Common myeloid progenitor, CD34-positive (primary cell): ENCODE results near the gene NDFIP2.
"Not testable (repeated sequence)": the region's sequence is repeated elsewhere in the genome, so short reads cannot be mapped to it uniquely, and the experiment has no call there.

Experiments
- CTCF ChIA-PET: fragments of 350-600 bp; sonication (Branson Sonifier 250); formaldehyde crosslinking; loops from one replicate; lab custom pipeline; 2021; ENCODE audit warnings: antibody characterized with exemption; lab: Charles Lee
- POLR2A ChIA-PET: fragments of 350-600 bp; sonication (Branson Sonifier 250); formaldehyde crosslinking; loops from one replicate; lab custom pipeline; 2021; ENCODE audit warnings: antibody characterized with exemption; lab: Charles Lee
- DNase-seq, 3 donors: peaks; one replicate each; pipeline versions ENCODE4 v3.0.0 to v3.0.0-alpha.2; 2013
- H3K27ac ChIP-seq, 2 experiments: 1 replicate in 1 of 2; 2 replicates in 1 of 2; pipeline ENCODE4 v1.7.0; 2013; ENCODE audit warnings: inconsistent platforms in 2 of 2, low read length in 2 of 2, mild to moderate bottlenecking in 2 of 2, low read depth in 1 of 2, moderate library complexity in 1 of 2; ENCODE audit not compliant: severe bottlenecking in 2 of 2, insufficient read depth in 1 of 2, poor library complexity in 1 of 2
- H3K27me3 ChIP-seq, 5 experiments: replicated peaks in 2 of 5; 1 replicate in 3 of 5; 2 replicates in 2 of 5; pipeline versions ENCODE4 v1.6.1 to v1.7.0; 2013; ENCODE audit warnings: low read length in 4 of 5, mild to moderate bottlenecking in 2 of 5, moderate library complexity in 2 of 5, inconsistent platforms in 1 of 5; ENCODE audit not compliant: insufficient read depth in 5 of 5, control insufficient read depth in 4 of 5
- H3K36me3 ChIP-seq, 4 experiments: 1 replicate in 2 of 4; 2 replicates in 2 of 4; pipeline versions ENCODE4 v1.6.1 to v1.7.0; 2013; ENCODE audit warnings: low read length in 3 of 4, control low read depth in 1 of 4, mild to moderate bottlenecking in 1 of 4; ENCODE audit not compliant: control insufficient read depth in 4 of 4, insufficient read depth in 4 of 4
- H3K4me1 ChIP-seq, 4 experiments: 1 replicate in 3 of 4; 2 replicates in 1 of 4; pipeline versions ENCODE4 v1.6.1 to v1.7.1; 2013; ENCODE audit warnings: low read length in 3 of 4, mild to moderate bottlenecking in 3 of 4, control low read depth in 1 of 4, inconsistent platforms in 1 of 4, moderate library complexity in 1 of 4; ENCODE audit not compliant: control insufficient read depth in 4 of 4, insufficient read depth in 4 of 4; ENCODE audit errors: control extremely low read depth in 1 of 4
- H3K4me3 ChIP-seq, 7 experiments: 1 replicate in 4 of 7; 2 replicates in 3 of 7; pipeline versions ENCODE4 v1.5.1 to v1.7.0; 2013; ENCODE audit warnings: mild to moderate bottlenecking in 7 of 7, low read length in 6 of 7, moderate library complexity in 6 of 7, inconsistent platforms in 2 of 7, low read depth in 2 of 7, control low read depth in 1 of 7; ENCODE audit not compliant: insufficient read depth in 4 of 7, control insufficient read depth in 1 of 7; ENCODE audit errors: extremely low read depth in 1 of 7
- H3K9me3 ChIP-seq, 5 experiments: 1 replicate in 4 of 5; 2 replicates in 1 of 5; pipeline versions ENCODE4 v1.6.1 to v1.7.1; 2013; ENCODE audit warnings: low read length in 4 of 5, mild to moderate bottlenecking in 2 of 5, inconsistent platforms in 1 of 5, low read depth in 1 of 5, moderate library complexity in 1 of 5; ENCODE audit not compliant: control insufficient read depth in 4 of 5, insufficient read depth in 2 of 5; ENCODE audit errors: control extremely low read depth in 1 of 5
- WGBS: methylation state at CpG from one replicate; pipeline ENCODE4 v1.1.5; 2013; ENCODE audit not compliant: insufficient coverage; 5-methylcytosine and 5-hydroxymethylcytosine counted together

Gene NDFIP2

DNA sequence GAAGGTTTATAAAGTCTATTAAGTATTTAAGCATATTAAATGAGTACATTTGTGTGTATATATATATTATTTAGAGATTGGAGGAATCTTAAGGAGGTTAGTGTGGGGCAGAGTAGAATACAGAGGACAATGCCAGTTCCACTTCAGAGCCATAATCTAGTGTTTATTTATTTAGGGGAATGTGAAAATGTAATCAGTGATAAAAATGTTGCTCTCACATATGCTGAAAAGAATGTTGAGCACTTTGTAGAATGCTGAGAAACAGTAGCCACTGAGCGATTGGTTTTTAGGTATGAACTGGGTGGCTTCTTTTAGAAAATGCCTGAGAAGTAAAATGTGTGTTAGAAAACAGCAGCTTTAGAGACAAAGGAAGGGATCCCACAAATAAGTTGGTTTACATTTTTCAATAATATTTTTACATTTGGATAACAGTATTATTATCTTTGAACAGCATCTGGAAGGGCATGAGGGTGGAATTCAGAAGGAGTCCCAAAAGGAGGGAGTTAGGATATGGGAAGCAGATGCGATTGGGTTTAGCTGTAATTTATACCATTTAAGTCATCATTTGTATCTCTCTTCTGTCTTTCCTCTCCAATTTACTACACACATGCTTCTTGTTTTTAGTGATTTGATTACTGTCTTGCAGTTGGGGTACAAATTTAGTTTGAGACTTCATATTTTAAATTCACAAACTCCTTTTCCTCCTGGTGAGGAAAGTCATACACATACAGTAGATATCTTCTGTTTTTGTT, 68.6 kb downstream of the NDFIP2 start:
- DNase-seq: no peak
- Histone ChIP-seq H3K36me3 (no peaks in the 10 kb centered on the region), H3K27ac (no peak overlapping the region), H3K27me3 (no peaks in the 10 kb centered on the region), H3K4me3 (no peak overlapping the region), H3K9me3 (no peaks in the 10 kb centered on the region), H3K4me1 (no peaks in the 10 kb centered on the region)
- WGBS: 100% methylated on average over 1 of the region's 2 CpGs
- ChIA-PET POLR2A (no interaction called here), CTCF (interaction anchor here (1.0 kb wide), 1 partner anchor 10 kb away, joined by 3 read pairs; no protein-coding TSS in a partner anchor)

DNA sequence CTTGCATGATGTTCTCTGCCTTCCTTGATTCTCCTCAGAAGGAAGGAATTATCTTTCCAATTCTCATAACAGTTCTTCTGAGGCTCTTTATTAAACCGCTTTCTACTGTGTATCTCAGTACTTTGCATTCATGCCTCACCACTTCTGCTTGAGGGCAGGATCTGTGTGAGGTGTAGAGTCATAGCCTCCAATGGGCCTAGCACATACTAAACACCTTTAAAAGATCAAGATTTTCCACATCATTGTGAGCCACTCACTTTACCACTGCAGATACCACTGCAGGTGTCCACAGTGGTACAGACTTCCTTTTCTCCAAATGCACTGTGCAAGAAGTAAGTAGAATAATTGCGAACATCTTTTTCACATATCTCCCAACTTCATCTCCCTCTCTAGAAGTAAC, 76.7 kb downstream of the NDFIP2 start:
- WGBS: no CpG with 5 or more reads among the region's 2 CpGs
- CTCF ChIA-PET: no interaction called here

DNA sequence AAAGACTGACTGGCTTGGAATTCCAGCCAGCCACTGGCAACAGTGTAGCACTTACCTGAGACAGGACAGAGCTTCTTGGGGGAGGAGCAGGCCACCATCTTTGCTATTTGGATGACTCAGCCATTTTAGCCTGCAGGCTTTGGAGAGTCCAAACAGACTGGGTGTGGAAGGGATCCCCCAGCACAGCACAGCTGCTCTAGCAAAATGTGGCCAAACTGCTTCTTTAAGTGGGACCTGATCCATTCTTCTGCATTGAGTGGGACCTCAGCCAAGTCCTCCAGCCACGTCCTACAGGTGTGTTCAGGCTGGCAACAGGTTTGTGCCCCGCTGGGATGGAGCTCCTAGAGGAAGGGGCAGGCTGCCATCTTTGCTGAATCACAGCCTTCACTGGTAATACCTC, 80.0 kb downstream of the NDFIP2 start:
- Histone ChIP-seq H3K4me1 (no peaks in the 10 kb centered on the region), H3K4me3 (no peak overlapping the region), H3K36me3 (no peaks in the 10 kb centered on the region), H3K27ac (no peak overlapping the region), H3K27me3 (no peaks in the 10 kb centered on the region), H3K9me3 (peaks cover 0 to 14% (median 3%) of the 10 kb centered on the region in 5 experiments)
- 94% methylated on average over 2 of the region's 2 CpGs for WGBS
- ChIA-PET POLR2A (no interaction called here), CTCF (no interaction called here)
- DNase-seq: no peak

More for the DNA sequence above, 76.7 kb downstream of the NDFIP2 start:
- Histone ChIP-seq H3K27me3 (no peaks in the 10 kb centered on the region), H3K4me3 (no peak overlapping the region), H3K27ac (no peak overlapping the region), H3K9me3 (peaks cover 0 to 8% (median 3%) of the 10 kb centered on the region in 5 experiments), H3K36me3 (no peaks in the 10 kb centered on the region), H3K4me1 (no peaks in the 10 kb centered on the region)
- POLR2A ChIA-PET: no interaction called here
- DNase-seq: no peak

DNA sequence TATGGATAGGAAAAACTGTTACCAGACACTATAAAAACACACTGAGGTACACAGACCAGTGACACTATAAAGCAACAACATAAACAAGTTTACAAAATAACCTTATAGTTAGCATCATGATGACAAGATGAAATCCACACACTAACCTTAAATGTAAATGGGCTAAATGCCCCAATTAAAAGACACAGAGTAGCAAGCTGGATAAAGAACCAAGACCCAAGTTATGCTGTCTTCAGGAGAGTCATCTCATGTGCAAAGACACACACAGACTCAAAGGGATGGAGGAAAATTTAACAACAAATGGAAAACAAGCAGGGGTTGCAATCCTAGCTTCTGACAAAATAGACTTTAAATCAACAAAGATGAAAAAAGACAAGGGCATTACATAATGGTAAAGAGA, 81.6 kb downstream of the NDFIP2 start:
- ChIA-PET POLR2A (no interaction called here), CTCF (no interaction called here)
- Histone ChIP-seq H3K36me3 (no peaks in the 10 kb centered on the region), H3K9me3 (peaks cover 0 to 16% (median 3%) of the 10 kb centered on the region in 5 experiments), H3K27me3 (no peaks in the 10 kb centered on the region), H3K4me1 (no peaks in the 10 kb centered on the region), H3K4me3 (no peak overlapping the region), H3K27ac (no peak overlapping the region)
- no peak for DNase-seq

DNA sequence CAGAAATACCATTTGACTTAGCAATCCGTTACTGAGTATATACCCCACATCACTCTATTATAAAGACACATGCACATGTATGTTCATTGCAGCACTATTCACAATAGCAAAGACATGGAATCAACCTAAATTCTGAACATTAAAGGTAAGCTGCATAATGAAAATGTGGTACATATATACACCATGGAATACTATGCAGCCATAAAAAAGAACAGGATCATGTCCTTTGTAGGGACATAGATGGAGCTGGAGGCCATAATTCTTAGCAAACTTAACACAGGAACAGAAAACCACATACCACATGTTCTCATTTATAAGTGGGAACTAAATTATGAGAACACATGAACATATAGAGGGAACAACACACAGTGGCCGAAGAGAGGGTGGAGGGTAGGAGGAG, 85.2 kb downstream of the NDFIP2 start:
- H3K27ac ChIP-seq: no peak overlapping the region
- no peak for DNase-seq
- 100% methylated on average over 1 of the region's 2 CpGs for WGBS
- H3K36me3 ChIP-seq: no peaks in the 10 kb centered on the region
- ChIA-PET POLR2A (no interaction called here), CTCF (no interaction called here)
- H3K27me3 ChIP-seq: peaks cover 0 to 3% (median 0%) of the 10 kb centered on the region in 5 experiments
- H3K4me1 ChIP-seq: no peaks in the 10 kb centered on the region
- H3K9me3 ChIP-seq: peaks cover 0 to 8% (median under 1%) of the 10 kb centered on the region in 5 experiments
- no peak overlapping the region for H3K4me3 ChIP-seq

DNA sequence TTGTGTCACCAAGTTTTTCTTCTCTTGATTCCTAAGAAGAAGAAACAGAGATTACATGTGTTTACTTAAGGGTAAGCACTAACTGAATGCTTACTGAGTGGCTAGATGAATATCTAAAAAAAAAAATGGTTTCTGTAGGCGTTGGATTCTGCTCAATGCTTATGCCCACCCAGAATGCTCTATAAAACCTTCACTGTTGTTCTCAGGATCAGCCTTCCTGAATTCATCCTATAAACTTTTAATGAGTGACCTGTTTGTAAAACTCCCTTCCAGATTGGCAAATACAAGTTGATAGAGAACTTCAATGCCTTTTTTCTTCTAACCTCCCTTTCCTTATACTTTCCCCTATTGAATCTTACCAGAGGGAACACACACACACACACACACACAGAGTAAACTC, 90.2 kb downstream of the NDFIP2 start:
- Histone ChIP-seq H3K36me3 (no peaks in the 10 kb centered on the region), H3K27me3 (peaks cover 0 to 3% (median 0%) of the 10 kb centered on the region in 5 experiments), H3K4me3 (no peak overlapping the region), H3K27ac (no peak overlapping the region), H3K9me3 (peaks cover 0 to under 1% (median 0%) of the 10 kb centered on the region in 5 experiments), H3K4me1 (no peaks in the 10 kb centered on the region)
- CTCF ChIA-PET: no interaction called here
- WGBS: no CpG with 5 or more reads among the region's 1 CpG
- DNase-seq: no peak
- POLR2A ChIA-PET: no interaction called here

DNA sequence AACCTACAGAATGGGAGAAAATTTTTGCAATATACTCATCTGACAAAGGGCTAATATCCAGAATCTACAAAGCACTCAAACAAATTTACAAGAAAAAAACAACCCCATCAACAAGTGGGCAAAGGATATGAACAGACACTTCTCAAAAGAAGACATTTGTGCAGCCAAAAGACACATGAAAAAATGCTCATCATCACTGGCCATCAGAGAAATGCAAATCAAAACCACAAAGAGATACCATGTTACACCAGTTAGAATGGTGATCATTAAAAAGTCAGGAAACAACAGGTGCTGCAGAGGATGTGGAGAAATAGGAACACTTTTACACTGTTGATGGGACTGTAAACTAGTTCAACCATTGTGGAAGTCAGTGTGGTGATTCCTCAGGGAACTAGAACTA, 92.9 kb downstream of the NDFIP2 start:
- H3K36me3 ChIP-seq, H3K27me3 ChIP-seq, CTCF ChIA-PET, H3K4me1 ChIP-seq, H3K9me3 ChIP-seq, DNase-seq, H3K4me3 ChIP-seq, POLR2A ChIA-PET, H3K27ac ChIP-seq: not testable (repeated sequence)
